Measurements from ENCODE around the gene SALL3.

- no peak for TF ChIP-seq PATZ1 (CRISPR knock-in tag; IDR thresholded peaks at IDR 0.05; ENCODE audit: borderline replicate concordance)
- TF ChIP-seq ZNF70 (CRISPR knock-in tag; IDR thresholded peaks at IDR 0.05), result no peak
- no peak for TF ChIP-seq CSDC2 (CRISPR knock-in tag; IDR thresholded peaks at IDR 0.05)
- no peak for TF ChIP-seq PPARA (CRISPR knock-in tag; IDR thresholded peaks at IDR 0.05; ENCODE audit: borderline replicate concordance)
- TF ChIP-seq GLIS3 (CRISPR knock-in tag; IDR thresholded peaks at IDR 0.05), result no peak
- no peak for TF ChIP-seq OSR1 (CRISPR knock-in tag; IDR thresholded peaks at IDR 0.05)
- TF ChIP-seq TOX (CRISPR knock-in tag; IDR thresholded peaks at IDR 0.05; ENCODE audit: borderline replicate concordance), result no peak
- no peak for TF ChIP-seq ISL1 (CRISPR knock-in tag; IDR thresholded peaks at IDR 0.05)
- no peak for TF ChIP-seq ZFP30 (CRISPR knock-in tag; IDR thresholded peaks at IDR 0.05)
- no peak for TF ChIP-seq ARNTL (CRISPR knock-in tag; IDR thresholded peaks at IDR 0.05; ENCODE audit: borderline replicate concordance, low read depth)
- TF ChIP-seq CREB5 (CRISPR knock-in tag; IDR thresholded peaks at IDR 0.05; ENCODE audit: low read depth), result no peak
Observed at GRCh38 chr18:78980777-78981380, 1.3 kb downstream of the SALL3 start.
